ENCODE results near the gene SPHK2. TPM values are rescaled to one million over a fixed set of nuclear protein-coding genes. Genes with fewer than 3 reads are reported as not detected.
"Not testable (repeated sequence)": the region's sequence is repeated elsewhere in the genome, so short reads cannot be mapped to it uniquely, and the experiment has no call there.

The SPHK2 gene
- total RNA-seq, 1 donor from 2014 or later = 8.0 TPM

- intact Hi-C loops (cut with micrococcal nuclease) = no loop called here
- Histone ChIP-seq H3K36me3 (no peaks in the 10 kb centered on the region), H3K4me3 (no peak overlapping the region), H3K27ac (replicated peaks) (peak overlapping the region; percentile 45), H3K27me3 (ENCODE audit: low read depth) (no peaks in the 10 kb centered on the region), H3K4me1 (peaks cover 9% of the 10 kb centered on the region), H3K9me3 (replicated peaks) (no peaks in the 10 kb centered on the region)
- DNase-seq = peak; percentile 77
- peak; percentile 90 for TF ChIP-seq CTCF (IDR thresholded peaks at IDR 0.05; ENCODE audit: borderline replicate concordance)
These were observed 55.9 kb downstream of the SPHK2 start for GRCh38 chr19:48674921-48675824.

- Histone ChIP-seq H3K27me3 (ENCODE audit: low read depth) (no peaks in the 10 kb centered on the region), H3K4me3 (no peak overlapping the region), H3K27ac (replicated peaks) (no peak overlapping the region), H3K9me3 (replicated peaks) (no peaks in the 10 kb centered on the region), H3K4me1 (peaks cover 9% of the 10 kb centered on the region), H3K36me3 (no peaks in the 10 kb centered on the region)
- no peak for TF ChIP-seq CTCF (IDR thresholded peaks at IDR 0.05; ENCODE audit: borderline replicate concordance)
- no peak for DNase-seq
- intact Hi-C loops (cut with micrococcal nuclease) = no loop called here
These were observed 57.2 kb downstream of the SPHK2 start for GRCh38 chr19:48676487-48676886.

GRCh38 chr19:48676887-48677286 is 57.6 kb downstream of the SPHK2 start:
- intact Hi-C loops (cut with micrococcal nuclease) = no loop called here

GRCh38 chr19:48678201-48678600 is 58.9 kb downstream of the SPHK2 start:
- Histone ChIP-seq H3K27me3 (ENCODE audit: low read depth) (no peaks in the 10 kb centered on the region), H3K4me1 (peaks cover 9% of the 10 kb centered on the region), H3K36me3 (no peaks in the 10 kb centered on the region), H3K4me3 (no peak overlapping the region), H3K27ac (replicated peaks) (no peak overlapping the region), H3K9me3 (replicated peaks) (no peaks in the 10 kb centered on the region)
- TF ChIP-seq CTCF (IDR thresholded peaks at IDR 0.05; ENCODE audit: borderline replicate concordance) = no peak
- intact Hi-C loops (cut with micrococcal nuclease) = no loop called here
- no peak for DNase-seq

More at GRCh38 chr19:48676887-48677286, 57.6 kb downstream of the SPHK2 start:
- no peaks in the 10 kb centered on the region for H3K36me3 ChIP-seq
- no peak overlapping the region for H3K27ac ChIP-seq (replicated peaks)
- no peaks in the 10 kb centered on the region for H3K9me3 ChIP-seq (replicated peaks)
- H3K27me3 ChIP-seq (ENCODE audit: low read depth) = no peaks in the 10 kb centered on the region
- TF ChIP-seq CTCF (IDR thresholded peaks at IDR 0.05; ENCODE audit: borderline replicate concordance) = no peak
- H3K4me1 ChIP-seq = peaks cover 9% of the 10 kb centered on the region
- H3K4me3 ChIP-seq = no peak overlapping the region
- no peak for DNase-seq

GRCh38 chr19:48680006-48680405 is 60.7 kb downstream of the SPHK2 start:
- H3K9me3 ChIP-seq (replicated peaks); H3K4me1 ChIP-seq; H3K36me3 ChIP-seq; H3K27ac ChIP-seq (replicated peaks); H3K27me3 ChIP-seq (ENCODE audit: low read depth); H3K4me3 ChIP-seq; intact Hi-C loops (cut with micrococcal nuclease); DNase-seq: not testable (repeated sequence)

Other genes starting within 250 kb of the SPHK2 start
- gene KDELR1, start 228.0 kb upstream of the SPHK2 start, total RNA-seq = 68.4 TPM
- gene GRIN2D, start 225.8 kb upstream of the SPHK2 start, total RNA-seq = 0.30 TPM
- gene GRWD1, start 173.5 kb upstream of the SPHK2 start, total RNA-seq = 17.0 TPM
- 0.27 TPM for gene KCNJ14, start 163.9 kb upstream of the SPHK2 start, total RNA-seq
- gene CYTH2, start 150.1 kb upstream of the SPHK2 start, total RNA-seq = 32.1 TPM
- gene LMTK3, start 107.7 kb upstream of the SPHK2 start, total RNA-seq = 1.1 TPM
- gene SULT2B1, start 67.3 kb upstream of the SPHK2 start, total RNA-seq = 0.33 TPM
- not detected for gene SPACA4, start 12.8 kb upstream of the SPHK2 start, total RNA-seq
- not detected for gene FAM83E, start 4.4 kb upstream of the SPHK2 start, total RNA-seq
- 530 TPM for gene RPL18, start 328 bp upstream of the SPHK2 start, total RNA-seq
- 7.9 TPM for gene DBP, start 17.9 kb downstream of the SPHK2 start, total RNA-seq
- gene CA11, start 26.7 kb downstream of the SPHK2 start, total RNA-seq = 4.5 TPM
- 0.11 TPM for gene NTN5, start 53.5 kb downstream of the SPHK2 start, total RNA-seq
- gene FUT2, start 76.5 kb downstream of the SPHK2 start, total RNA-seq = not detected
- 1.8 TPM for gene MAMSTR, start 100.2 kb downstream of the SPHK2 start, total RNA-seq
- 13.9 TPM for gene RASIP1, start 121.1 kb downstream of the SPHK2 start, total RNA-seq
- 0.60 TPM for gene IZUMO1, start 127.4 kb downstream of the SPHK2 start, total RNA-seq
- 1.8 TPM for gene FUT1, start 133.1 kb downstream of the SPHK2 start, total RNA-seq
- not detected for gene FGF21, start 136.0 kb downstream of the SPHK2 start, total RNA-seq
- gene BCAT2, start 191.5 kb downstream of the SPHK2 start, total RNA-seq = 70.8 TPM
- gene HSD17B14, start 217.0 kb downstream of the SPHK2 start, total RNA-seq = 1.8 TPM
- gene PLEKHA4, start 249.1 kb downstream of the SPHK2 start, total RNA-seq = 24.7 TPM